GM19468 (cell line): Measurements from ENCODE around the gene GLIS1.
"Not testable (repeated sequence)": the region's sequence is repeated elsewhere in the genome, so short reads cannot be mapped to it uniquely, and the experiment has no call there.

Experiments used
- ATAC-seq: cut with Tn5 transposase; IDR thresholded peaks from one replicate; pipeline ENCODE4 v1.9.1; 2021; ENCODE audit warnings: mild to moderate bottlenecking, moderate library complexity, moderate number of reproducible peaks; ENCODE audit not compliant: unreplicated experiment; ENCODE audit errors: extremely low read depth

Gene GLIS1

GRCh38 chr1:53657891-53658396 lies 81.0 kb downstream of the GLIS1 start:
- ATAC-seq, result no peak

GRCh38 chr1:53657531-53657805 lies 81.5 kb downstream of the GLIS1 start:
- ATAC-seq, result no peak

- no peak for ATAC-seq
Observed at GRCh38 chr1:53656747-53657530, 82.0 kb downstream of the GLIS1 start.

- no peak for ATAC-seq
Observed at GRCh38 chr1:53655931-53656746, 82.8 kb downstream of the GLIS1 start.

GRCh38 chr1:53654216-53655210 lies 84.5 kb downstream of the GLIS1 start:
- ATAC-seq, result no peak

- ATAC-seq, result no peak
Observed at GRCh38 chr1:53653631-53654030, 85.3 kb downstream of the GLIS1 start.

- ATAC-seq, result no peak
Observed at GRCh38 chr1:53653200-53653575, 85.8 kb downstream of the GLIS1 start.

- no peak for ATAC-seq
Observed at GRCh38 chr1:53652441-53653199, 86.3 kb downstream of the GLIS1 start.

GRCh38 chr1:53651356-53651755 lies 87.6 kb downstream of the GLIS1 start:
- no peak for ATAC-seq

GRCh38 chr1:53648516-53648915 lies 90.4 kb downstream of the GLIS1 start:
- ATAC-seq, result no peak

GRCh38 chr1:53647915-53648314 lies 91.0 kb downstream of the GLIS1 start:
- not testable (repeated sequence) for ATAC-seq

GRCh38 chr1:53646732-53647131 lies 92.2 kb downstream of the GLIS1 start:
- ATAC-seq, result no peak

- ATAC-seq, result no peak
Observed at GRCh38 chr1:53645690-53646078, 93.3 kb downstream of the GLIS1 start.

GRCh38 chr1:53644909-53645689 lies 93.9 kb downstream of the GLIS1 start:
- no peak for ATAC-seq

GRCh38 chr1:53644496-53644895 lies 94.5 kb downstream of the GLIS1 start:
- no peak for ATAC-seq

GRCh38 chr1:53643881-53644390 lies 95.0 kb downstream of the GLIS1 start:
- no peak for ATAC-seq

- ATAC-seq, result no peak
Observed at GRCh38 chr1:53643041-53643880, 95.7 kb downstream of the GLIS1 start.

- ATAC-seq, result no peak
Observed at GRCh38 chr1:53642607-53643006, 96.4 kb downstream of the GLIS1 start.
